ENCODE measurements around the gene IGFBP5.
A peak's percentile ranks its signal among the peaks of the same experiment; 100 is the strongest.

The IGFBP5 gene, protein sequence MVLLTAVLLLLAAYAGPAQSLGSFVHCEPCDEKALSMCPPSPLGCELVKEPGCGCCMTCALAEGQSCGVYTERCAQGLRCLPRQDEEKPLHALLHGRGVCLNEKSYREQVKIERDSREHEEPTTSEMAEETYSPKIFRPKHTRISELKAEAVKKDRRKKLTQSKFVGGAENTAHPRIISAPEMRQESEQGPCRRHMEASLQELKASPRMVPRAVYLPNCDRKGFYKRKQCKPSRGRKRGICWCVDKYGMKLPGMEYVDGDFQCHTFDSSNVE

GRCh38 chr2:216695401-216695821, at the start of gene IGFBP5:
TSS of gene IGFBP5 (minus strand) at chr2:216695549. CDS start at chr2:216694775, 774 bp downstream.
- peak; percentile 85 for DNase-seq

GRCh38 chr2:216743781-216744180, 48.4 kb upstream of the IGFBP5 start:
- no peak for DNase-seq

DNA sequence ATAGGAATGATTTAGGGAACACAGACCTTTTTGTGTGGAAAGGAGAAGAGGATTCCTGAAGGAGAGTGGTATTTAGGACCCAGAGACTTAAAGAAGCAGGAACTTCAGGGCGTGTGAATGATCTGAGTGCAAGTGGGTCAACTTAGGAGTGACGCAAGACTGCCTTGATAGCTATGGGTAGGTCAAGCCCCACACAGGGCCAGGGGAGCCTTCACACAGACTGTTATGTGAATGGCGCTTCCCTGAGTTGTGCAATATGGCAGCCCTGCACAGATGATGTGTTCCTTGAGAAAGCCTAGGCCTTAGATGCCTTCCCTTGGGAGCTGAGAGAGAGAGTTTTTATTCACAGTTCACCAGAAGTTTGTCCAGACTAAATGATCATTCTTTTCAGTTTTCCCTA, 47.1 kb upstream of the IGFBP5 start:
- DNase-seq: no peak

DNA sequence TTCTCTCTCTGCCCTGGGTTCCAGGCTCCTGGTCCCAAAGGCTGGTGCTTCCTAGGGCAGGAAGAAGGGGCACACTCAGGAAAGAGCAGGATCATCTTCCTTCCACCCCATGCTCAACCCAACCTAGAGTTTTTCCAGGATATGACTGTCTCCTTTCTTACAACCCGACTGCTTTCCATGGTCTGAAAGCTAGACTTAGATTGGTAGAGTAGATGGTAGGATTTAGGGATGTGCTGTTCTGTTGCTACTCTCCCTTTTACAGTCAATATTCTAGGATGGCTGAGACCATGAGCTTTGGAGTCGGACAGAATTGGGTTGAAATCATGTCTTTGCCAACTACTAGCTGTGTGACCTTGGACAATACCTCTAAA, 45.9 kb upstream of the IGFBP5 start:
- DNase-seq: no peak

GRCh38 chr2:216740557-216741222, 45.3 kb upstream of the IGFBP5 start:
- peak; percentile 72 for DNase-seq

GRCh38 chr2:216739035-216739434, 43.7 kb upstream of the IGFBP5 start:
- DNase-seq: peak; percentile 68

DNA sequence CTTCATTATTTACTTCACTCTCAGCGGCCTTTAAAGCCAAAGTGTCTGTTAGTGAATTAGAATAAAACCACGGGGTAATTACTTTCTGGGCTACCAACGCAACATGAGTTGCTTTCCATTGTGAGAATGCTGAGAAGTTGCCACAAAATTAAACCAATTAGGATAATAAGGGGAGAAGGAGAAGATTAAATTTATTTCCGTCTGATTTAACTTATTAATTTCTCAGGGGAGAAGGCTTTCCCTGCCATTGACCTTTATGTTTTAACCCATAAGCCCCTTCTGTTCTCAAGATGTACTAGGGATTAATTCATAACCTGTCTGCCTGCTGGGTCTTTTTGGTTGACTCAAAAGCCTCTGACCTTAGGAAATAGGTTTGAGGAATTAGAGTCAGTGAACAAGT, 42.3 kb upstream of the IGFBP5 start:
- no peak for DNase-seq

- no peak for DNase-seq
Measured at GRCh38 chr2:216736326-216736725, 41.0 kb upstream of the IGFBP5 start.

DNA sequence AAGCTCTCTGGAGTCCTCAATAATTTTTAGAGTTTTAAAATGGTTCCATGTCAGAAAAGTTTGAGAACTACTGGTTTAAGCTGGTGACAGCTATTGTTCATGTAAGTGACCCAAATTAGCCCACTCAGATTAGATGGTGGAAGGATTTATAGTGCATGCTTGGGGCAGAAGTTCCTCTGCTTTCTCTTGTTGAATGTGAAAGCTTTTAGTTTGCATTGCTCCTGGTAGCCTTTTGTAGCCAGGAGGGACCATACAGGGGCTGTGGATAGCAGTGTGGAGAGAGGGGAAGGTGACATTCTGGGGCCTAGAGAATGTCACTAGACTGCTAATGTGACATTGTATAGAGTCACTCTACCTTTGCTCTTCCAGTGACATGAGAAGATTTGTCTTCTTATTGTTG, 40.3 kb upstream of the IGFBP5 start:
- no peak for DNase-seq

DNA sequence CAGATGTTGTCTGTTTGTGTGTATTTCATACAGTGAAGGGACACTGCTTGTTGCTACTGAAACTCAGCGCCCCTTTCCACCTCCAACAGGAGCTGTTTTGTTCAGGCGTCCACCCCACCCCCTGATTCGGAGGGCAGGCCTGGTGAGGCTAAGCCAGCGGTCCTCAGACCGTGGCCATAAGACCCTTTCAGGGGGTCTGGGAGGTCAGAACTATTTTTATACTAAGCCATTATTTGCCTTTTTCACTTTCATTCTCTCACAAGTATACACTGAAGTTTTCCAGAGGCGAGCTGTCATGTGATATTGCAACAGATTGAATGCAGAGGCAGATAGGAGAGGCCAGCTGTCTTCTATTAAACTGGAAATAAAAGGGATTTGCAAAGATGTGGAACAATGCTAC, 39.7 kb upstream of the IGFBP5 start:
- no peak for DNase-seq

GRCh38 chr2:216733046-216733445, 37.7 kb upstream of the IGFBP5 start:
- no peak for DNase-seq

DNA sequence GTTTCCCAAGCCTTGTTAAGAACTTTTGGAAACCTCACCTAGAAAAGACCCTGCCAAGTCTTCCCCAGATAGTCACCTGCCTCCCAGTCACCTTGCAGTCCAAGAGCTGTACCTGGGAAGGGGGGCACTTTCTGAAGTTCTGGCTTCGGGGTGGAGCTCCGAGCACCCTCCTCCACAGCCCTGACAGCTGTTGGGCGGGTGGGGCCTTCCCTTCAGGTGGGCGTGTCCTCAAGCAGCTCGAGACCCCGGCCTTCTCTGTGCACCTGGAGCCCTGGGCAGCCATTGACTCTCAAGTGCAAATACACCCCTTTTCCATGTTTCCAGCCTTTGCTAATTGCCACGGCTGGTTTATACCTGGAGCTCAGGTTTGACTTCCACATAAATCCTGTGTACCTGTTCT, 37.0 kb upstream of the IGFBP5 start:
- no peak for DNase-seq

DNA sequence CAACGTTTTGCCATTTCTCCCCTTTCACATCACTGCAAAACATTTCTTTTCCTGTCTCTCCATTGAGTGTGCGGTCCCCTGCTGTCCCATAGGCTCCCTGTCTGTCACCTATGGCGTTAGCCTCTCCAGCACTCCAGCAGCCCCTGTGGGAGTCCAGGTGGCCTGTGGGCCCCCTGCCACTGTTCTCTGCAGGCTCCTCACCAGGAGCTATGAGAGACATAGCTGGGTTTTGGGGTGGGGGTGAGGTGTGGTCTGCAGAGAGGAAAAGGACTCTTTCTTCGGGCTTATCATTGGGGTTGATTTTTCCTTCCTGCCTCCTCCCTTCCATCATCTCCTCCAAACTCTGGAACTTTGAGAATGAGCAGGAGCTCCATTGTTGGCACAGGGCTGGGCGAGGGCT, 36.1 kb upstream of the IGFBP5 start:
- no peak for DNase-seq

GRCh38 chr2:216730871-216731270, 35.5 kb upstream of the IGFBP5 start:
- no peak for DNase-seq

DNA sequence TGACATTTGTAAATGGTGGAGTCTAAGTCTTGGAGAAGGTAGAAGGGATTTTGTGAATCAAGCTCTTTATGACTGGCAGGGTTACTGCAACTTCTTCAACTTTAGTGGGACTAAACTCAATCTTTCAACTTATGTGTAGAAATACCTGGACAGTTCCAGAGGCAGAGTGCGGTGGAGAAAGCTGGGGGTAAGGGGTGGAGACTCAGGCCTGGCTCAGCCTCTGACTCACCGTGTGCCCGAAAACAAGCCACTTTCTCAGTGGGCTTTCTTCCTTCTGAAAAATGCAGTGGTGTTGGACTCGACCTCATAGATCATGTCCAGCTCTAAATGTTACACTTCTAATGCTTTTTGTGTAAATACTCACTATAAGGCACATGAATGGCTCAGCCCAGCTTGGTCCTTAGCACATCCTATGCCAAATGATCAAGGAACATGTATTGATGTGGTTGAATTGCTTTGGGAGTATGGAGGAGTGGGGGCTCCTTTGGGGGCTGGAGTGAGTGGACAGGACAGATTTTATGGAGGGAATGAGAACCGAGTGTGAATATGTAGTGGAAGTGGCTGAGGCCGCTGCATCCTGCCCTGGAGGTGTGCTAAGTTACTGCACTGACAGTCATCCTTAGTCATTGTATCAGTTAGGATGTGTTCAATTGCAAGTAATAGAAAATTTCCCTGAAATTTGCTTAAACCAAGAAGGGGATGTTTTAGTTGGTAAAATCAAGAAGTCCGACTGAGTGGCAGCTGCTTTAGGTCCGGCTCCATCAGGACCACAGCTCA, 32.2 kb upstream of the IGFBP5 start:
- no peak for DNase-seq

GRCh38 chr2:216724190-216724589, 28.8 kb upstream of the IGFBP5 start:
- no peak for DNase-seq

GRCh38 chr2:216721141-216721540, 25.8 kb upstream of the IGFBP5 start:
- DNase-seq: no peak

- no peak for DNase-seq
Measured at GRCh38 chr2:216720722-216721121, 25.4 kb upstream of the IGFBP5 start.

DNA sequence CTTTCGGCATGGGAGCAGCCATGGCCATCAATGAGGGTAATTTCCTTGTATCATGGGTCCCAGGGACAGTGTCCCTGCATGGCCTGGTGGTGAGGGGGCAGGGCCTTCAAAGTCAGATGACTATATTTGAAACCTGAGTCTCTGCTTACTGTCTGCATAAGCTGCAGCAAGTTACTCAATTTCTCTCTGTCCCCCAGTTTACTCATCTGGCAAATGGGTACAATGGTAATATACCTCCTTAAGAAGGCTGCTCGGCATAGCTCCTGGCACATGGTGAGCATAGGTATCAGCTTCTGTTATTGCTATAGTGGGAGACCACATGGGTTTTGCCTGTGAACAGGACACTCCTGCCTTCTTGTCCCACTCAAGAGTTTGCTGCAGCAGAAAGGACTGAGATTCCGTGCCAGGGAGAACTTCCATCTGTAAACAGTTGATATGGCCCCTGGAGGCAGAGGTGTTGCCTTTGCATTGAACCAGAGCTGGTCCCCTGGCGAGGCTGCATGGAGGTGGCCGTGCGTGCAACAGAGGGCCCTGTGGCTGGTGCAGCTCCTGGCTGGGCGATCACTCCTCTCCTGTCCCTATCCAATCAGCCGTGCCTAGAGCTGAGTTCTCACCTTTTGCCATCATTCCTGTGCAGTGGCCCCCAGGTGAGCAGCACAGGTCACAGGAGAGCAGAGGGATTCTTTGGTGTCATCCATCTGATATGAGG, 22.7 kb upstream of the IGFBP5 start:
- DNase-seq: no peak

DNA sequence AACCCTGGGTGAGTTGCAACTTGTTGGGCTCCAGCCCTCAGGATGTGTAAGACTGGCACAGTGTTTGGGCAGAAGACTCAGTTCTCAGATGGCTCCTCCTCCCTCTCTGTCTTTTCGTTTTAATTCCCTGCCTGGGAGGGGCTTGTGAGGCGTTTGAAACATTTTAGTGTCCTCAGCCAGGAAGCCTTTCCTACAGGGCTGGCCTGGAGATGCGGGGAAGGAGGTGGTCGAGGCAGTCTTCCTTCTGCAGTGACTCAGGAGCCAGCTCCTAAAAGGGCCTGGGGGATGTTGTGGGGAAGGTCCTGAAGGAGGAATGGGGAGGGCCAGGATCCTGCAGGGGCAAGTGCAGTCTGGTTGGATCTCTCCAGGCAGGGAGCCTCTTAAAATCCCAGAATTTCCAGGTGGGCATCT, 22.1 kb upstream of the IGFBP5 start:
- no peak for DNase-seq

GRCh38 chr2:216716109-216716508, 20.8 kb upstream of the IGFBP5 start:
- no peak for DNase-seq

DNA sequence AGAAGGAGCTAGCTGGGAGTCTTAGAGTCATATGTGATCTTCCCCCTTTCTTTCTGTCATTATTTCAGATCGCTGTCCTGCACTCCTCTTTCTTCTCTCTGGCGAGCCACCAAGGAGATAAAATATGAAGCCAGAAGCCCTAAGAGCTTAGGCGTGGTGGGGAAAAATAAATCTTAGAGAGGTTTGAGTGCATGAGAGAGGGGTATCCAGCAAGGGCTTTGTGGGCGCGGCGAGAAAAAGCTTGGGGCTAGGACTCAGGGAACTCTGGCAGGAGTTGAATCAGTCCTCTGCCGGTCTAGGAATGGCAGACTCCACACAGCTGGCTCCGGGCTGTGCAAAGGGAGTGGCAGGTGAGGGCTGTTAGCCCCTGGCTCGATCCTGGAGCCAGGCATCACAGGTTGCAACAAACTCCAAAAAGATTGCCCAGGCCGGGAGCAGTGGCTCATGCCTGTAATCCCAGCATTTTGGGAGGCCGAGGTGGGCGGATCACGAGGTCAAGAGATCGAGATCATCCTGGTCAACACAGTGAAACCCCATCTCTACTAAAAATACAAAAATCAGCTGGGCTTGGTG, 20.1 kb upstream of the IGFBP5 start:
- DNase-seq: no peak

GRCh38 chr2:216714376-216714775, 19.0 kb upstream of the IGFBP5 start:
- no peak for DNase-seq
